ENCODE results near the gene MB. TPM values are rescaled to one million over a fixed set of nuclear protein-coding genes. Genes with fewer than 3 reads are reported as not detected.
"Not testable (repeated sequence)": the region's sequence is repeated elsewhere in the genome, so short reads cannot be mapped to it uniquely, and the experiment has no call there.

MB gene
- 10 to 100 TPM in 1 of 5 donors, 1 to 10 TPM in 3, under 1 TPM in 1; 0.52 to 15.0 (median 1.4) TPM for polyA plus RNA-seq (ENCODE audit: insufficient read depth in 1 of 5, insufficient read length in 5 of 5, low replicate concordance in 1 of 5)
- long read RNA-seq, donor 1, partial matches to known transcripts = 0 of 2 reads
- long read RNA-seq, donor 1, other reads (novel, unspliced or antisense) = 0 of 2 reads
- long read RNA-seq, donor 2, partial matches to known transcripts = 0 of 2 reads
- long read RNA-seq, donor 2, other reads (novel, unspliced or antisense) = 0 of 2 reads
- long read RNA-seq, donor 3, partial matches to known transcripts = 0 of 6 reads
- long read RNA-seq, donor 3, other reads (novel, unspliced or antisense) = 0 of 6 reads
- long read RNA-seq, donor 4 = 0 reads
- long read RNA-seq, donor 5, partial matches to known transcripts = 0 of 2 reads
- long read RNA-seq, donor 5, other reads (novel, unspliced or antisense) = 0 of 2 reads
- long read RNA-seq, donor 6, partial matches to known transcripts = 0 of 1 reads
- long read RNA-seq, donor 6, other reads (novel, unspliced or antisense) = 0 of 1 reads
- long read RNA-seq, donor 7, partial matches to known transcripts = 0 of 1 reads
- long read RNA-seq, donor 7, other reads (novel, unspliced or antisense) = 0 of 1 reads
- long read RNA-seq, donor 8 = 0 reads

DNA sequence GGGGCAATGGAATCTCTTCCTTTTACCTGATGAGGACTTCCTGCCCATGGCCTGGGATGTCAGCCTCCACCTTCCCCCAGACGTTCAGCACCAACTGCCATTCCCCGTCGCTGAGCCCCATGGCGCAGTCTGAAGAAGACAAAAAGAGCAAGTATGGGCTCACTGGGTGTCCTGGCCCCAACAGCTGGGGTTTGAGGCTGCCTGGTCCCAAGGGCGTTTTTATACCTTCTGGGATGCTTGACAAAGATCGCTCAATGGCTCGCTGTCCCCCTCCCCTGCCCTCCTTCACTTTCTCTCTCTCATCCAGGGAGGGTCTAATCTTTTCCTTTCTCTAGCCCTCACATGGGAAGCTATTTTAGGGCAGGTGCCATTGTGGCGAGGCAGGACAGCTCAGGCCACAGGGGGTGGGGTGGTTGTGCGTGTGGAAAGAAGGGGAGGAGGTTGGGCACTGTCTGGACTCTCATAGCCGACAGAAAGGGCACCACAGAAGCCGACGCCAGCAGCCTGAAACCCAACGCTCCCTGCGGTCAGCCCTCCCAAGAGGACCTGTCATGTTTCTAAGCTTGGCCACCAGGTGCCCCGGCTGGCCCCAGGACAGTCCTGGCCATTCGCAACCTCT lies at the start of gene MB:
MB (minus strand) TSS at position 193 of the 619 bp plus-strand sequence; CDS start at position 121, 72 bp downstream.
- no peak for DNase-seq

DNA sequence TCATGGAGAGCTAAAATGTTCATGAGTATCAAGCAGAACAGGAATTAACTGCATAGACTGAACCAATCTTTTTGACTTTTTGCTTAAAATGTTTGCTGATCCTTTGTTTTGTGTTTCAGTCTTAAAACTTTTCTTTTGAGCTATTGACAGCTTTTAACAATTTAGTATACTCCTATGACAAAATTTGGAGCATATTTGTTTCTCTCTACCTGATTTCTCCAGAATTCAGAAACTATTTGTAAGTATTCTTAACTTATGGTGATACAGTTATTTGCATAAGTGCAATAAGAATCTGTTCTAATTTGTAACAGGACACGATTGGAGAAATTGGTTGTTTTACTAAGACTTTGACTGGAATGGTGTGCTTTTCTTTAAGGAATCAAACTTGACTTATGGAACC lies 49.6 kb upstream of the MB start:
- not testable (repeated sequence) for DNase-seq

DNA sequence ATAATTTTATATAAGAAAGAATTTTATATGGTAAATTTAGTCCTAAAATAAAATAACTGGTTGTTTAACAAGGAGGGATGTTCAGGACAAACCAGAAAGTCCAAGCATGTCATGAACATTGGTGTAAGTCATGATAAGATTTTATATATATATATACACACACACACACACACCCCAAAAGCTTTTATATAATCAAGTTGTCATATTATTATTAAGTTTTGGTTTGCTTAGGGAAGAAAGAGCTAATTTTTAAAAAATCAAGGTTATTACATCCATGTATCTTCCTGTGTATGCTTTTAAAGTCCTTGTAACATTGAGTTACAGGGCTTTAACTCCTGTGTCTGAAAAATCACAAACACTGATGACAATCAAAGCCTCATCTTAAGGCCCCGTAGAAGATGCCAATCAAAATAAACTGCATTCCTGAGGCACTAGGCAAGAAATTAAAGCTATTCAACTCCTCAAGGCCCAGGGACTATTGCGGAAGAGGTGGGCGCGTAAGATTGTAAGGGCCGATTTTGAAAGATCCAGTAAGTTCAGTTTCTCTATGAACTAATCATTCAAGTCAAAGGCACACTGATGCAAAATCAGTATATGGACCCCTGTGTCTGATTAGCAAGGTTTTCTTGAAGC lies 47.9 kb upstream of the MB start:
- DNase-seq = no peak

DNA sequence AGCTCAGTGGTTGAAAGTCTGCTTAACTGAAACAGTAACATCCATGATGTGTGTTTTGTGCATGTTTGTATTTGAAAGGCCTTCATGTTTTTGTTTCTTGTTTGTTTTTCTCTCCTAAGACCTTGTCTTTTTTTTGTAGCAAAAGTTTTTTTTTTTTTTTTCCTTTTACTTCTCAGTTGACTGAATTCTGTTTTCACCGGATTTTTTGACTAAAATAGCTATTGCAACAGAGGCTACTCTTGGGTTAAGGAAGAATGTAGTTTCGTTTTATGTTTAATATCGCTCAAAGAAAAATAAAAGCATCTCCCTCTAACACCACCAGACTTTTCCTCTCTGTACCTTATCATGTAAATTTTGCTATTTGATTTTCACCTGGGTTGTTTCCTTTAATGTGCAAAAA lies 46.2 kb upstream of the MB start:
- no peak for DNase-seq

DNA sequence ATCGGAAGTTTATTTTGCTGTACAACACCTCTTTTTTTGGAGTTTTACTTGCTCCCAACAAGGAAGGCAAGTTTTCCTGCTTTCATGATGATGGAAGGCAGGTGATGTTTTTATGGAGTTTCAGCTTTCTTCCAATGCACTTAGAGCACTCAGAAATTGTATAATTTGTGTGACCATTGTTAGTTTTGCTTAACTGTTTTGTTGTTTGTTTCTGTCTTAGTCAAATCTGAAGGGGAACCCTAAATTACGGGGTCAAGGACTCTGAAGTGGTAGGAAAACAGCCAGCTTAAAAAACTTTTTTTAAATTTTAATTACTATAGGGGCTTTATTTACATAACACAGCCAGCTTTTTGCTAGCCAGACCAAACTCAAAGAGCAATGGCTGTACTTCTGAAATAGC lies 45.8 kb upstream of the MB start:
- DNase-seq = no peak

DNA sequence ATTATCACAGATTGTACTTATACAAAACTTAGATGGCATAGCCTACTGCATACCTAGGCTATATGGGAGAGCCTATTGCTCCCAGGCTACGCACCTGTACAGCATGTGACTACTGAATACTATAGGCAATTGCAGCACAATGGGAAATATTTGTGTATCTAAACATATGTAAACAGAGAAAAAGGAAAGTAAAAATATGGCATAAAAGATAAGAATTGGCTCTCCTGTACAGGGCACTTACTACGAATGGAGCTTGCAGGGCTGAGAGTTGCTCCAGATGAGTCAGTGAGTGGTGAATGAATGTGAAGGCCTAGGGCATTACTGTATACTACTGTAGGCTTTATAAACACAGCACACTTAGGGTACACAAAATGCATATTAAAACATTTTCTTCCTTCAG lies 44.3 kb upstream of the MB start:
- no peak for DNase-seq

DNA sequence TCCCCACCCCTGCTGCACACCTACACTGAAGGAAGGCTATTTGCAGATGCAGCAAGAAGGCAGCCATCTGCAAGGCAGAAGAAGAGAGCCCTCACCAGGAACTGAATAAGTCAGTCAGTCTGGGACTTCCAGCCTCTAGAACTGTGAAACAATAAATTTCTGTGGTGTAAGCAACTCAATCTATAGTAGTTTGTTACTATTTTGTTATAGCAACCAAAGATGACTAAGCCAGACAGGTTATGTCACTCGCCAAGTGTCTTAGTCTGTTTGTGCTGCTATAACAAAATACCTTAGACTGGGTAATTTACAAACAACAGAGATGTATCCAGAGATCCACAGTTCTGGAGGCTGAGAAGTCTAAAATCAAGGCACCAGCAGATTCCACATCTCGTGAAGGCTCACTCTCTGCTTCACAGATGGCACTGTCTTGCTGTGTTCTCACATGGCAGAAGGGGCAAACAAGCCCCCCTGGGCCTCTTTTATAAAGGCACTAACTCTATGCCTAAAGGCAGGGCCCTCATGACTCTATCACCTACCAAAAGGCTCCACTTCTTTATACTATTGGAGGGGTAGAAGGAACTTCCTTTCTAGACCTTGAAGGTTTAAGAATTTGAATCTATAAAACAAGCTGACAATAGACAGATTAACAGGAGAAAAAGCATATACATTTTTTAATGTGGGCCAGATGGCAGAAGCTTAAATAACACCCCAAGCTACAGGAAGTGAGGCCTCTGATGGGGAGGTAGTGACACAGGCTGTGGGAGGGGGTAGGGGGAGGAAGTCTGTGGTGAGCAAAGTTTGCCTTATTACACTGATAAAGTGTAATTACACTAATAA lies 43.4 kb upstream of the MB start:
- no peak for DNase-seq

DNA sequence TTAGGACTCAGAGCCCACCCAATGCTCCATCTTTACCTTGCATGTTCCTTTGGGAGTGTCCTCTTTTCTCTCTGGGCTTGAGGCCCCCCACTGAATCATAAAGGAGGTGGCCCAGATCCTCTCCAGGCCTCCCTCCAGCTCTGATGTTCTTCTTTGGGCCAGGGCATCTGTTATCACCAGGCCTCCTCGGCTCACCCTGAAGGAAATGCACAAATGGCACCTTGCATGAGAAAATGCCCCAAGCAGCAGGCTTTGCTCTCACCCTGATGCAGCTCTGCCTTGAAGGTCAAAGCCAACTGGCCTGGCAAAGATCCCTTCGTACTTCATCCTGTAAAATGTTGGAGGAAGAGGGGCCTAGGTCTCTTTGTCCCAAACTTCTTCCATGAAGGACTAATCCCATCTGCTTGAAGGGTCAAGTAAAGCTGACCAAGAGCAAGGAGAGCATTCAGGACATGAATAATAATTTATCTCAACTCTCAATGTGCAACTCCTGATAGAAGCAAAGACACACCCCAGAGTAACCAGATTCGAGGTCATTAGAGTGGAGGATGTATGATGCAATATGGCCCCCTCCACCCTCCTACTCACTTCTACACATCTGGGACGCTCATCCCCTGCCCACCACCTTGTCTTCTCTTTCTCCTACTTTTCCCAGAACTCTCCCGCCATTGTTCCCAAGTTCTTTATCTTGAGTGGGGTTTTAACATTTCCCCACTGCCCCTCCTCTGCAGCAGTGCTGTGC lies 40.6 kb upstream of the MB start:
- no peak for DNase-seq

DNA sequence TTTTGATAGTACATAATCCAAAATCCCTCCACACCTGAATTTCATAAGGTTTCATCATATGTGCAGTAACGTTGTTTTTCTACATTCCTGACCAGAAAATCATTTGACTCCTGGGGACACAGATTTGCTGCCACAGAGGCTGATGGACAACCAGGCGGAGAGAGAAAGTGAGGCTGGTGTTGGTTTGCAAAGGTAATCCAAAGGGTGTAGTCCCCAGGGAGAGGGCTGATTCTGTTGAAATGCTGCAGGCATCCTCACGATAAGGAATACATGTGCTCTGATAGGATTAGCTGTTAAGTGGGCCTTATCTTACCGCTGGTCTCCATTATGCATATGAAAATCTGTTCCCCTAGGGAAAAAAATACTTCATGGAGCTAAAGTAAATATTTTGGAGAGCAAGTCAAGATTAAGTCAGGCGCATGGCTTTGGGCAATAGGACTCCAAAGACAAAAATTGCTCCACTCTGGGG lies 39.2 kb upstream of the MB start:
- DNase-seq = no peak

DNA sequence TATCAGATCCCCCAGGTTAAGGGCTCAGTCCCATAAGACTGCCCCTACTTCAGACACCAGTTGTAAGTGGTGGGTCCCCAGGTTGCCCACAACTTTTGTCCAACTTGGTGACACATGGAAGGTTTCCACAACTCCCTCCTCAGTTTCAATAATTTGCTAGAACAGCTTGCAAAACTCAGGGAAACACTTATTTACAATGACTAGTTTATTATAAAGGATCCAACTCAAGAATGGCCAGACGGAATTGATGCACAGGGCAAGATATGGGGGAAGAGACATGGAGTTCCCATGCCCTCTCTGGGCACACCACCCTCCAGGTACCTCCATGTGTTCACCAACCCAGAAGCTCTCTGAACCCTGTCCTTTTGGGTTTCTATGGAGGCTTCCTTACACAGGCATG lies 36.7 kb upstream of the MB start:
- DNase-seq = no peak

DNA sequence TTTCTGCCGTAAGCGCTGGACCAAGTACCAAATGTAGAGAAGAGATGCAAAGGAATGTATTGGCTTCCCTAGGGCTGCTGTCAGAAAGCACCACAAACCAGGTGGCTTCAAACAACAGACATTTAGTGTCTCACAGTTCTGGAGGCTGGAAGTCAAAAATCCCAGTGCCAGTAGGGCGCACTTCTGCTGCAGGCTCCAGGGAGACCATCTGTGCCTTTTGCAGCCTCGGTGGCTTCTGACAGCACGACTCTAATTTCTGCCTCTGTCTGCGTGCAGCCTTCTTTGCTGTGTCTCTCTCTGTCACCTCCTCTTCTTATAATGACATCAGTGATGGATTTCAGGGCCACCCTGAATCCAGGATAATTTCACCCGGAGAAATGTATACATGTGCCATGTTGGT lies 34.0 kb upstream of the MB start:
- DNase-seq = no peak

DNA sequence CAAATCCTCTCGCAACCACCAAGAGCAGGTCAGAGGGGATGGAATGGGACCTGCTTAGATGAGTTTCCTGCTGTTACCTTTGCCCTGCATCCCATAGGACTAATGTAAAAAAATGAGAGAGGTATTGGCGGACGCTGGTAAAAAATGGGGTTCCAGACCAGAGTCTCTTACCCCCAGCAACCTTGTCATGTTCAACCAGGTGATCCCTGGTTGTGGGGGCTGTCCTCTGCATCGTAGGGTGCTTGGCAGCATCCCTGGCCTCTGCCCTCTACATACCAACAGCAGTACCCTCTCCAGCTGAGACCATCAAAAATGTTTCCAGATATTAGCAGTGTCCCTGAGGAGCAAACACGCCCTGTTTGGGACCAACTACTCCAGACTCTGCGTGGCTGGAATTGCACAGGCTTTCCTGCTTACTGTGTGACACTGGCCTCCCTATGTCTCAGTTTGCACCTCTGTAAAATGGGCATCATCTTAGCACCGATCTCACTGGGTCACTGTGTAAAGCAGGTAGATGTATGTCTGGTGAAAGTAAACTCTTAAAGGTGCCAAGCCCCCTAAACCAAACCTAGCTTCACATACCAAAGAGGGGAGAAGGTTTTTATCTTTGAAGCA lies 32.6 kb upstream of the MB start:
- DNase-seq = no peak

DNA sequence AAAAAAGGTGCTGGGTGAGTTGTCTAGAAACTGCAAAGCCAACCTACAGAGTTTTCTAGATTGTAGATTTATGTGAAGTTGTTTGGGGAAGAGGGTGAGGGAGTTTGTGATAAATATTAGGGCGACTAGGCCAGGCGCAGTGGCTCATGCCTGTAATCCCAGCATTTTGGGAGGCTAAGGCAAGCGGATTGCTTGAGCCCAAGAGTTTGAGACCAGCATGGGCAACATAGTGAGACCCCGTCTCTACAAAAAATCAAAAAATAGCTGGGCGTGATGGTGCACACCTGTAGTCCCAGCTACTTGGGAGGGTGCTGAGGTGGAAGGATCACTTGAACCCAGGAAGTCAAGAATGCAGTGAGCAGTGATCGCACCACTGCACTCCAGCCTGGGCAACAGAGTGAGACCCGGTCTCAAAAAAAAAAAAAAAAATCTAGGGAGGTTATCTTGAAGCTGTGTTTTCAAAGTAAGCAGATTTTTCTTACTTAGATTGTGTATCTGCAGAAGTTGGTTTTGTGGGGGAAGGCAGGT lies 32.0 kb upstream of the MB start:
- no peak for DNase-seq

DNA sequence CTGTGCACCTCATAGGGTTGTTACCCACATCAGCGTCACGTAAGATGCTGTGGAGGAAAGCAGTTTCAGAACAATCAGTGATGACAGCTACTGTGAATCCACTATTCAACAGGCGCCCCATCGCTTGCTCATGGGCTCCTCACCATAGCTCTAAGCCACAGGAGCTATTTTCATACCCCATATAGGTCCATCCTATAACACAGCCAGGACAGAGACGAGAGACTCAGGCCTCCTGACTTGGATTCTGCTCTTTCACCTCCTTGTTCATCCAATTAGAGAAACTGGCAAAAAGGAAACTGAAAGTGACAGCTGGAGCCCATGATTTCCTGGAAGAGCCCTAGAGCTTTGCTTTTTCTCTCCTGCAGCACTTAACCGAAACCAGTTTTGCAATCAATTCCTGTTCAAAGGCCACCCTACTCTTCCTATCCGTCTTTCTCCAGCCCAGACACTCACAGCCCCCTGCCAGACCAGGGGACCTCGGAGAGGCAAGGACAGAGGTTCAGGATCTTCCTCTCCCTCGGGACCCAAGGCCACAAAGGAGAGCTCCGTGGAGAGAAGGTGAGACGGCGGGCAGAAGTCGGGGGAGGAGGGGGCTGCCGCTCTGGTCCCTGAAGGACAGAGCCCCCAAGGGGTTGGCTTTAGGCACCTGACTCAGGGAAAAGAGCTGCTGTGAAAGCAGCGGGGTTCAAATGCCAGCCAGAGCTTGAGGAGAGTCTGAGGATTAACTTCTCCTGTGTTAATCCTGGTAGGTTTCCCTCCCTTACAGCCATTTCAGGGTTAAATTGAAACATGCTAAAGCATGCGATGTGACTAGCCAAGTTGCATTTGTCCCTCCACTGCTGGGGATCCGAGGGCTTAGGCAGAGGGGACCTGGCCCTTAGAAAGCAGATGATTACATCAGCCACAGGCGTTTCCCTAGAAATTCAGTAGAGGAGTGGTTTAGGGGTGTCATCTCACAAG lies 31.2 kb upstream of the MB start, which contains the start of gene APOL6:
APOL6 (plus strand) TSS at position 381 of the 960 bp plus-strand sequence. CDS start 7,980 bp downstream, outside the sequence.
- peak; percentile 65 to 74 for DNase-seq

DNA sequence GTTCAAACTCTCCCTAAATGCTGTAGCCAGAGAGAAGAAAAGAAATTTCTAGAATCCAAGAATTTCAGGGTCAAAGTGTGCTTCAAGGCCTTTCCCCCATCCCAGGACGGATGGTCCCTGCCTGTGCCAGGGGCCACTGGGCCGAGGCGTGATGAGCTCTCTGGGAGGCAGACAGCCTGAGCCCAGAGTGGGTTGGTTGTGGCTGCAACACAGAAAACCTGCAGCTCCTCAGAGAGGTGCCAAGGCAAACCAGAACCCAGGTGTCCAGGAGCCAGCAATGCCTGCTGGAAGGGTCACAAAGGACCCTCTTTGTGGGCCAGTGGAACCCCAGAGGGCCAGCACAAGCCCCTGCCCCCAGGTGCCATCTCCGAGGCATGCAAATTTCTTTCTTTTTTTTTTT lies 28.5 kb upstream of the MB start:
- no peak for DNase-seq

DNA sequence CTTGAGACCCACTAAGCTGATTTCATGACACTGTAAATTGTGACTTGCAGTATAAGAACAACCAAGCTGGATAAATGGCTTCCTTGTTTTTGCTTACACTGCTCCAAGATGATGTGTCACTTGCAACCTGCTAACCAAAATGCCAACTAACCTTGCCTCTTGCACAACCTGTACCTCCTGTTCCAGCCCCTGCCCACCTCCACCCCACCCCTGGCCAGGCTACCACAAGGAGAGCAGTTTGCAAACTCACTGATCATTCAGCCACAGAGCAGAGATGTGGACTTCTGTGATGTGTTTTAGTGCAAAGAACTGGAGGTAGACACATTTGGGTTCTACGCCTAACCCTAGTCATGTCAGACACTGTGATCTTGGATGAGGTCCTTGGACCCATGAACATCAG lies 26.9 kb upstream of the MB start:
- no peak for DNase-seq

DNA sequence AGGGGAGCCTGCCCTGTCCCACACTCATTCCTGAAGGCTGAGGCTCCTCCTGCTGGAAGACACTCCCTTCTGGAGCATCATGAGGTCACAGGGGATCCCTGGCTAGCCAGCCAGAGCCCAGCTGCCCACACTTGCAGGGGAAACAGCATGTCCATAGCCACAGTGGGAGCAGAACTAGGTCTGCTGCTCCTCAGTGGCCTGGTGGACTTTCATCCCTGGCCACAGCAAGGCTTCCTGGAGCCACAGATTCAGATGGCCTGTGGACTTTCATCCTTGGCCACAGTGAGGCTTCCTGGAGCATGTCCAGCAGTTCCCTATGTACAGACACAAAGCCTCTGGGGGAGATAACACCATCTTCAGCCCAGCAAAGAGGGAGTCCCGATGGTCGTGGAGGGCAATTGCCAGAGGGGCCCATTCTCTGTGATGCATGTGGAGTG lies 25.2 kb upstream of the MB start:
- no peak for DNase-seq

DNA sequence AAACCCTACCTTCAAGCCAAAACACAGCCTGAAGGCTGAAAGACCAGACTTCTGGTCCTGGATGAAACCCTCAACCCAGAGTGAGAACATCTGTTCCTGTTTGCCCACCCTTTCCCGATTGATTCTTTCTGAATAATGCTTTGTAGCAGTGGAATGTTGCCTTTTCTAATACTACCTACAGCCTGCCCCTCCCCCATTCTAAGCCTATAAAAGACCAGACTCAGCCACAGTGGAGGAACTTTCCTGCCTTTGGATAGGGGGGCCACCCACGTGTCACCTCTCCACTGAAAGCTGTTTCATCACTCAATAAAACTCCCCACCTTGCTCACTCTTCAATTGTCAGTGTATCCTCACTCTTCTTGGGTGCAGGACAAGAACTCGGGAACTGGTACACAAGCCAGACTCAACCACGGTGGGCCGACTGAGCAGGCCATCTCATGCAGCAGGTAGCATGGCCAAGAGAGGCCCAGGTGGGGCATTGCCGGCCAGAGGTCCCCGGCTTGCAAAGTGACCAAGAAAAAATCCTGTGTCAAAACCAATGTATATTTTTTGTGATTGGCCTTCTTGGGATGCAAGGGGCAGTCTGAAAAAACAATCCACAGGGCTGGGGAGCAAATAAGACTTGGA lies 24.5 kb upstream of the MB start:
- no peak for DNase-seq

Data from right lung (tissue), 10 donors.